NCI-H1930 (cell line): ENCODE data around the gene NBAS.
"Not testable (repeated sequence)": the region's sequence is repeated elsewhere in the genome, so short reads cannot be mapped to it uniquely, and the experiment has no call there.

Experiments used
- DNase-seq, 2 experiments: peaks; one replicate each; lab custom pipeline; 2025; lab: John Stamatoyannopoulos, UW

NBAS gene

DNA sequence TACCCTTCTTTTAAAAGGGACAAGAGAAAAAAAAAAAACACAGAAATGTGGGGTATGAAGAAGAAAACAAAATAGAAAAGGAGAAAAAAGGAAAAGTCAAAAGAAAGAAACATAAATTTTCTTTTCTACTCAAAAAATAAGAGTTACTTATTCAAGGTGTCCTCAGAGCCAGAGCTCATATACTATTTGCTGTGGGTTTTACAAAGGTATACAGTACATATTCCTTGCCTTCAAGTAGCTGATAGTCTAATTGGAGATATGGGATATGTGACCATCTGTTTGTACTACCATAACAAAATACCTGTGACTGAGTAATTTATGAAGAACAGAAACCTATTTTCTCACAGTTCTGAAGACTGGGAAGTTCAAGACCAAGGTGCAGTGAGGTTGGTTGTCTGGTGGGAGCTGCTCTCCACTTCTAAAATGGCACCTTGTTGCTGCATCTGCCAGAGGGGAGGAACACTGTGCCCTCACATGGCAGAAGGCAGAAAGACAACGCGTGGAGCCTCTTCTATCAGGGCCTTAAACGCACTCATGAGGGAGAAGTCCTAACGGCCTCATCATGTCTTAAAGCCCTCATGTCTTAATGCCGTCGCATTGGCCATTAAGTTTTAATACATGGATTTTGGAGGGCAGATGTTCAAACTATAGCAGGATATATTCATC lies 33.9 kb downstream of the NBAS start:
- DNase-seq = no peak

DNA sequence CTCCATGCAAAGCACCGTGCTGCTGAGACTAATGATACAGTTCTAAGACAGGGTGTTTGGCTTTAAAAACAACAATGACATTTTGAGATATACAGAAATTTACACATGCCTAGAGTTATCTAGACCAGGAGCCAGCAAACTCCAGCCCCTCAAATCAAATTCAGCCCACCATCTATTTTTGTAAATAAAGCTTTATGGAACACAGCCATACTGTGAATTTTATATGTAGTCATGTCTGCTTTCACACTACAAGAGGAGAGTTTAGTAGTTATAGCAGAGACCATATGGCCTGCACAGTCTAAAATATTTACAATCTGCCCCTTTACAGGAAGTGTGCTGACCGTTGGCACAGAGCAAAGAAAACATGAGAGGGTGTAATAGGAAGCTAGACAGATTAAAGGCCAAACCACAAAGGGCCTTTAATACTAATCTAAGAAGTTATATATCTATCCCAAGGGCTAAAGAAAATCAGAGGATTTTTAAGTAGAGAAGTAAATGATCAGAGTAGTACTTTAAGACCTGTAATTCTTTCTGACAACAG lies 39.4 kb downstream of the NBAS start:
- no peak for DNase-seq

DNA sequence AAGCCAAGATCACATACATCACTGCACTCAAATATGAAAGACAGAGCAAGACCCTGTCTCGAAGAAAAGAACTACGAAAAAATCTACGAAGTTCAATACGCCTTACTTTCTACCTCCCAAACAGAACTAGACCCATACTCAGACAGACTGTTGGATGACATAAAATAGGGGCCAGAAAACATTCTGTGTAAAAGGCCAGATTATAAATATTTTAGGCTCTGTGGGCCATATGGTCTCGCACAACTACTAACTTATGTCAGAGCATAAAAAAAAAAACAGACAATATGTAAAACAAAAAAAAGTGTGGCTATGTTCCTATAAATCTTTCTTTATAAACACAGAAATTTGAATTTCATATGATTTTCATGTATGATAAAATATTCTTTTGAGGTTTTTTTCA lies 40.8 kb downstream of the NBAS start:
- DNase-seq = no peak

DNA sequence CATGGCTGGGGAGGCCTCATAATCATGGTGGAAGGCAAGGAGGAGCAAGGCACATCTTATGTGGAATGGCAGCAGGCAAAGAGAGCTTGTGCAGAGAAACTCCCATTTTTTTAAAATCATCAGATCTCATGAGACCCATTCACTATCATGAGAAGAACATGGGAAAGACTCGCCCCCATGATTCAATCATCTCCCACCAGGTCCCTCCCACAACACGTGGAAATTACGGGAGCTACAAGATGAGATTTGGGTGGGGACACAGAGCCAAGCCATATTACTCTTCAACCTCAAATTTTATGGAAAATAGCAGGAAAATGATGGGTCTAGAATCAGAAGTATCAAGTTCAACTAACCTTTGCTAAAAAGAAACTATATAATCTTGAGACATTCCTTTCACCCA lies 42.4 kb downstream of the NBAS start:
- DNase-seq = not testable (repeated sequence)

GRCh38 chr2:15517793-15518192 lies 43.3 kb downstream of the NBAS start:
- no peak for DNase-seq

DNA sequence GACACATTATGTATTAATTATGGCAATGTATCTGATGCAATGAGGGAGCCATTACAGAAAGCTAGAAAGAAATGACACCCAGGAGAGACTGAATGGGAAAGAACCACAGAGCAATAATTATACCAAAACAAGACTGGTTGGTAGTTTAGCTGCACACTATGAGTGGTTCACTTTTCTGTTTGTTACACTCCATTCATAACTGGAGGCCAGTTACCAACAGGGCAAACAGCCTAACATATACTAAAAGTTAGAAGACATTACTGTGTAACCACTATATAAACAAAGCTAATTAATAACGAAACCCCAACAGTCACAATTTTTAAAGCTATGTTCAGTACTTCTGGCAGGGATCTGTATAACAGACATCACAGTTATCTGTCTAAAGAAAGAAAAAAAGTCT lies 49.4 kb downstream of the NBAS start:
- DNase-seq = peak; percentile 19 to 64

DNA sequence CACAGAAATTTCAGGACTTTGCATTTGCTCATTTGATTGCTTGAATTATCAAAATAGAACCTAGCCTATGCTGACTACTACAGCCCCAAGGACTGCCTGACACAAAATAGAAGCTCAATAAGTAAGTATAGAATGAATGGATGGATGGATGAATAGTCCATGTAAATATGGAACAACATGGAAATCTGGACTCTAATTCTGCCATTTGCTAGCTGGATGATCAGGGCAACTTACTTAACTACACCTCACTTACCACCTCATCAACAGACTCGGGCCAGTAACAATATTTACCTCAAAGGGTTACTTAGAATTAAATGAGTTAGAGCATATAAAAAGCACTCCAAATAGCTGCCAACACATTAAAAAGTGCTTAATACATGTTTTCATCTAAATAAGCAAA lies 50.6 kb downstream of the NBAS start:
- no peak for DNase-seq

DNA sequence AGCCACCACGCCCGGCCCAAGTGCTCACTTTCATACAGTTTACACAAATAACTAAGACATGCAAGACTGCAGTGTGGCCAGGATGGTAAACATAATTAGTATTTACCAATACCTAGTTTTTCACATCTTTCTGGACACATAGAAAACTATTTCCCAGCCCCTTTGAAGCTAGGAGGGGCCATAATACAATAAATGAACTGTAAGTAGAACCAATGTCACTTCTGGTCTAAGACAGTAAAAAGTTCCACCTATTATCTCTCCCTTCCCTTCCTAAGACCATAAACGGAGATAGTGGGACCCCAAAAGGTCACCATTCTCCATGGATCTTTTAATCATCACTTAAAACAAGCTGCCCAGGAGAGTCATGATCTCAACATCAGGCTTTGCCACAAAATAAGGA lies 51.0 kb downstream of the NBAS start:
- DNase-seq = no peak

GRCh38 chr2:15507697-15508096 lies 53.4 kb downstream of the NBAS start:
- DNase-seq = no peak

GRCh38 chr2:15507061-15507460 lies 54.1 kb downstream of the NBAS start:
- no peak for DNase-seq

GRCh38 chr2:15506229-15506819 lies 54.8 kb downstream of the NBAS start:
- no peak for DNase-seq

DNA sequence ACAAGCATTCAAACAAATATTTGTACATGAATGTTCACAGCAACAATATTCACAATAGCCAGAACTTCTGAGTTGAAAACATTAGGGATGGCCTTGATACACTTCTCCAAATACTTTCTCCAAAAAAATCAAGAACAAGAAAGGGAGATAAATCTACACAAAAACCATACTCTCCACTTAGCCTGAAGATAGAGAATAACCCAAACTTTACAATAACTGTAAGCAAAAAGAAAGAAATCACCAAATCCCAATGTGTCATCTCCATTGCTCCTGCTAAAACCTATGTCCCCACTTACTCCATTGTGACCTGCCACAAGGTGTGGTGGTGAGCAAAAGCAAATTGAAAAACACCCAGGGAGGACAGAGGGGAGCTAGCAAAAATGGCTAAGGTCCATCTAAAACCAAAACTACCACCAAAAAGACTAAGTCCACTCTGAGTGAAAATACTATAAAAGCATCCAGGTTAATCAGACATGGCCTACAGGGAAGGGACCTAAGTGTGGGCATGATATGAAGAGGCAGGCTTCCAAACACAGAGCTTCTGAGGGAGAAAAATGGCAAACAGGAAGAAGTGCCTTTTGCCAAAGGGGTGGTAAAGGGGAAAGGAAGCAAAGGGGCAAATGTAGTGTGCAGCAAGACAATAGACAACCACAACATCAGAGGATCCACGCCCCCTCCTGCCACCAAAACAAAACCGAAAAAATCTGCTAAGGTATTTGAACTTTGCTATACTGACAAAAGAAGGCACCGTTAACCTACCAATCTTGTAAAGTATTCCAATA lies 56.1 kb downstream of the NBAS start:
- no peak for DNase-seq

- not testable (repeated sequence) for DNase-seq
Measured at GRCh38 chr2:15499251-15499650, 61.9 kb downstream of the NBAS start.

DNA sequence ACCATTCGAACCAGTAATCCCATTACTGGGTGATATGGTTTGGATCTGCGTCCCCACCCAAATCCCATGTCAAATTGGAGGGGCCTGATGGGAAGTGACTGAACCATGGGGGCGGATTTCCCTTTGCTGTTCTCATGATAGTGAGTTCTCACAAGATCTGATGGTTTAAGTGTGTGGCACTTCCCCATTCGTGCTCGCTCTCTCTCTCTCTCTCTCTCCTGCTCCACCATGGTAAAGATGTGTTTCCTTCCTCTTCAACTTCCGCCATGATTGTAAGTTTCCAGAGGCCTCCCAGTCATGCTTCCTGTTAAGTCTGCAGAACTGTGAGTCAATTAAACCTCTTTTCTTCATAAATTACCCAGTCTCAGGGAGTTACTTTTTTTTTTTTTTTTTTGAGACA lies 62.6 kb downstream of the NBAS start:
- no peak for DNase-seq

GRCh38 chr2:15494877-15495276 lies 66.3 kb downstream of the NBAS start:
- DNase-seq = no peak

GRCh38 chr2:15492773-15493325 lies 68.3 kb downstream of the NBAS start:
- no peak for DNase-seq

DNA sequence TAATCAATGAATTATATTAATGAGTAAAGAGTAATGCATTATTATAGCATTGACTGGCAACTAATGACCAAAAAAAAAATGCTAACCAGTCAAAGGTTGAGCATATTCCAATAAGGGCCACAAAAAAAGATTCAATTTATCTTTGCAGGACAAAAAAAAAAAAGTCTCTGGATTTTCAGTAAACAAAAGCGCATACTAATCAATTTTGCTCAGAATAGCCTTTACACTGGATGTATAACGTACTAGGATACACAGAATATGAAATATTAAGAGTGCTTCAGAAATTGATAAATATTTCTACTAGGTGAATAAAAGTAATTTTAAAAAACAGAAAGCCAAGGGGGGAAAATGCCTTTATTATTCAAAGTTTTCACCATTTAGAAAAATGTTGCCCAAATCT lies 74.4 kb downstream of the NBAS start:
- DNase-seq = no peak

DNA sequence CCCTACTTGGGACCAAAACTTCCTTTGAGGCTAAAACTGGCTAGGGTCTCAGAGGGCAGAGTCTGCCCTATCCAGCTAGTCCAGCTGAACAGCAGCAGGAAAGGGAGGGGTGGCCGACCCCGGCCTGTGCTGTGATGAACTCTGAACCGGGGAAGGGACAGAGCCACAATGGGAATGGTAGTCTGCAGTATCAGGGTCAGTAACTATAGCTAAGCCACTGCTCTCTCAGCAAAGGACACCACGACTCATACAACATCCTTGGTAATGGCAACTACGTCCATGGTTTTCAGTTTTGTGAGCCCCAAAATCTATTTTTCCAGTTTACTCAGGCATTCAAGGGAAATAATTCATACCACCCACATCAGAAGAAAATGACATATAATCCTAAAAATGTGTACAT lies 75.2 kb downstream of the NBAS start:
- DNase-seq = no peak

- no peak for DNase-seq
Measured at GRCh38 chr2:15481000-15481399, 80.1 kb downstream of the NBAS start.

DNA sequence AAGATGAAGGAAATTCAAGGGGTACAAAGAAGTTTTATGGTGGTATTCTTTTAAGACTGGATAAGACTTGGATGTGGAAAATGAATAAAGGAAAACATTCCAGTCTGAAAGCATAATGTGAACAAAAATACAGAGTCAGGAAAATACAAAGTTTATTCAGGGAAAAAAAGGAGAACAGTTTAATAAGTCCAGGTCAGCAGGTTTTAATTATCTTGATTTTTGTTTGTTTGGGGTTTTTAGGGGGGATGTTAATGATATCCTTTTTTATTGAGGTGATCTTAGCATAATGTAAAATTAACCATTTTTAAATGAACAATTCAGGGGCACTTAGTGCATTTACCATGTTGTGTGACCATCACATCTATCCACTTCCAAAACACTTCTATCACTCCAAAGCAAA lies 80.6 kb downstream of the NBAS start:
- DNase-seq = no peak

GRCh38 chr2:15472876-15473275 lies 88.3 kb downstream of the NBAS start:
- no peak for DNase-seq

DNA sequence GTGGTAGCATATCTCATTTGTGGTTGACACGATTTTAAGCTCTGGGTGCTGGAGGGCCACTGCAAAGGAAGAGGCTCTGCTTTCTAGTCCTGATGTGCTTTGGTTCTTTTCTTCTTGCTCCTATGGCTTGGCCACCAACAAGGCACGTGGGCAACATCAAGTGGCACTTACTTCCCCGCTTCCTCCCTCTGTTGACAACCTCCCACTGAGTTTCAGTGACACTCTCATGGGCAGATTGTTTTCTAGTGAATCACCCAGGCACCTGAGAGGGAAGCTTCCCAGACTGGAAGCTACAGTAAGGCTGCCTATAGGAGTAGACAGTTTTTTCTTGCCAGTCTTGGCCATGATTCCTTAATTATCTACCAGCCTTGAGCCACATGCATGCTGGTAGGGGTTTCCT lies 89.0 kb downstream of the NBAS start:
- no peak for DNase-seq

DNA sequence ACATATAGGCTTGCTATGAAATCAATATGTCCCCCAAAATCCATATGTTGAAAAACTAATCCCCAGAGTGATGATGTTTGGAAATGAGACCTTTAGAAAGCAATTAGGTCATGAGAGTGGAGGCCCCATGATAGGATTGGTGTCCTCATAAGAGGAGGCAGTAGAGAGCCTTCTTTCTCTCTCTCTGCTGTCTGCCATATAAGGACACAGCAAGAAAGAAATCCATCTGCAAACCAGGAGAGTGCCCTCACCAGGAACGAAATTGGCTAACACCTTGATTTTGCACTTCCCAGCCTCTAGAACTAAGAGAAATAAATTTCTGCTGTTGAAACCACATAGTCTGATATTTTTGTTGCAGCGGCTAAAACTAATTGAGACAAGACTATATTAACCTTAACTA lies 89.5 kb downstream of the NBAS start:
- no peak for DNase-seq
